GM19455 (cell line): Measurements from ENCODE around the gene KIRREL3.

ENCODE experiments used
- ATAC-seq: cut with Tn5 transposase; IDR thresholded peaks from one replicate; pipeline ENCODE4 v1.9.1; 2021; ENCODE audit not compliant: unreplicated experiment

KIRREL3 gene

GRCh38 chr11:126497581-126498122 is 502.9 kb downstream of the KIRREL3 start:
- ATAC-seq: no peak

DNA sequence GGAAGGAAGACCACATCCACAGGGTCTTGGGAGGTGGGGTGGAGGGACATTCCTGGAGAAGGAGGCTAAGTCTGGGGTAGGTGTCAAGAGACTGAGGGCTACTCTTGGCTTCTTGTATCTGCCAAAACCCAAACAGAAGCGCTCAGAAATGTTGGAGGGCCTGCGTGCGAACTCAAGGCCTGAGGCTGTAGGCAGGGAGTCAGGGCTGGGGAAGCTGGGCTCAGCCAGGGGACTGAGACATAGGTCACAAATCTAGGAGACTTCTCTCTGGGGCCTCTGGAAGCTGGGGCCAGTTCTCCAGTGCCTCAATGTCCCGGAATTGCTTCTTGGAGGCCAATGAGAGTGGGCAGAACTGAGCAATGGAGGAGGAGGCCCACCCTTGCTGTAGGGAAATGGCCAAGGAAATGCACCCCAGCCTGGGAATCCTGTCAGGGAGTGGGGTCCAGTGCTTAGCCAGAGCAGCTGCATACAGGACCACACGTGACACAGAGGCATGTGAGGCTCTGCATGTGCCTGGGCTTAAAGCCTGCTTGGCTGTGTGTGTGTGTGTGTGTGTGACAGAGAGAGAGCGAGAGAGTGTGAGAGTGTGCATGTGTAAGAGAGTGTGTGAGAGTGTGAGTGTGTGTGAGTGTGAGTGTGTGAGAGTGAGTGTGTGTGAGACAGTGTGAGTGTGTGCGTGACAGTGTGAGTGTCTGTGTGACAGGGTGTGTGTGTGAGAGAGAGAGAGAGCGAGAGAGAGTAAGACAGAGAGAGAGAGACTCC is 503.8 kb downstream of the KIRREL3 start:
- ATAC-seq: no peak

GRCh38 chr11:126495281-126496220 is 505.0 kb downstream of the KIRREL3 start:
- ATAC-seq: no peak

GRCh38 chr11:126494831-126495230 is 505.7 kb downstream of the KIRREL3 start:
- ATAC-seq: no peak

DNA sequence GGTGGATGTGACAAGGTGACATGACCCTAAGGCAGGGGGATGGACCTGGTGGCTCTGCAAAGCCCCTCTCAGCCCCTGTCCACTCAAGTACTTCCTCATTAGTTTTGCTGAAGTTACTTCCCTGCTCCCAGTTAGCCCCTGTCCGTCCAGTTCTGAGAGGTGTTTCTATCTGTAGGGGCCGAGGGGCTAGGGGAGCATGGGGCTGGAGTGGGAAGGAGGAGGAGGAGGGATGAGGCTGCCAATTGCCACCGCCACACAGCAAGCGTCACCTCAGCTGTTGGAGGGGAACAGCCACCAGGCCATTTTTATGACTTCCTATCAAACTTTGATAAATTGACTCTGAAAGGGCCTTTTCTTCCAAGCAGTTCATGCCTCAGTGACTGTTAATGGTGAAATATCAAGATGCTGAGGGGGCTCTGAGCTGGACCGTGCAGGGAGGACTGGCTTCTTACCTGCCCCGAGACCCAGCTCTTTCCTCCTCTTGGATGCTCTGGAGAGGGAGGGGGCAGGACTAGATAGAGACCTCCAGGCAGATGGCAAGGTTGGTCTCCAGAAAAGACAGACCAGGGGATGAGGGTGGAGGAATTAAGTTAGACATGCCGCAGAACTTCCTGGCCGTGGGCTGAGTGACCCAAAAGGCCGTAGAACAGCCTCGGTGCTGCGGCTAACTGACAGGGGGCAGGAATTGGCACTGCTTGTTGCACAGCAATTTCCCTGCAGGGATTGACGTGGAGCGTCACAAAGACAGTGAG is 508.1 kb downstream of the KIRREL3 start:
- ATAC-seq: no peak

DNA sequence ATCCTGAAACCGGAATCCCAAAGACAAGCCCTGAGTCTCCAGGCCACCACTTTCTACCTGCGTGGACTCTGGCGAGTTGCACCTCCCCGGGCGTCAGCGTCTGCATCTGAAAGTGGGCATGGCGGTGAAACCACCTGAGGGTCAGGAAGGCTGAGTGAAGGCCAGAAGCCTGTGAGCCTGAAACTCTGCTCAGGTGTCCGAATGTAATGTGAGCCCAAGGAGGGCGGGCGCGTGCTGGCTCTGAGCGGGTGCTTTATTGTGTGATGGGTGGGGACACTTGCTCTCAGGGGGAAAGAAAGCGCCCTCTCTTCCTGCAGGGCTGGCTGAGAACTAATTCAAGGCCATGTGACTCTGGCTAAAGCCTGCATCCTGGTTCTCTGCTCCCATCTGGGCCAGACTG is 509.5 kb downstream of the KIRREL3 start:
- ATAC-seq: no peak

GRCh38 chr11:126489836-126490660 is 510.5 kb downstream of the KIRREL3 start:
- no peak for ATAC-seq

- ATAC-seq: no peak
Observed at GRCh38 chr11:126488591-126489370, 511.8 kb downstream of the KIRREL3 start.

DNA sequence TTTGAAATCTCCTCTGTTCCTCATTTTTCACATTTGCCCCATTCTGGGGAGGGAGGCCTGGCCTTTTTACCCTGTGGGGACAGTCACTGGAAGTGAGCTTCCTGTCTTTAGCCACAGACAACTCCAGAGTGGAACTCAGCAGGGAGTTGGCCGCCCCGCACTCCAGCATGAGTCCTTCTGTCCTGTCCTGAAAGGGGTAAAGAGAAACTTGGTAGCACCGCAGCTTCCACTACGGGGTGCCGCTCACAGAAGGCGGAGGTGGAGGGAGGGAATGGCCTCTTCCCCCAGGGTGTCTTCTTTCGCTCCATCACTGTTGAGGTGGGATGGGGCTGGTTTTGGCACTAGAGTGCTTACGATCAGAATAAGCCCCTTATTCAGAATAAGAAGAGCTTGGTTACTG is 512.9 kb downstream of the KIRREL3 start:
- ATAC-seq: no peak

GRCh38 chr11:126485986-126486635 is 514.5 kb downstream of the KIRREL3 start:
- no peak for ATAC-seq

- ATAC-seq: peak; percentile 59
Observed at GRCh38 chr11:126485021-126485792, 515.4 kb downstream of the KIRREL3 start.

DNA sequence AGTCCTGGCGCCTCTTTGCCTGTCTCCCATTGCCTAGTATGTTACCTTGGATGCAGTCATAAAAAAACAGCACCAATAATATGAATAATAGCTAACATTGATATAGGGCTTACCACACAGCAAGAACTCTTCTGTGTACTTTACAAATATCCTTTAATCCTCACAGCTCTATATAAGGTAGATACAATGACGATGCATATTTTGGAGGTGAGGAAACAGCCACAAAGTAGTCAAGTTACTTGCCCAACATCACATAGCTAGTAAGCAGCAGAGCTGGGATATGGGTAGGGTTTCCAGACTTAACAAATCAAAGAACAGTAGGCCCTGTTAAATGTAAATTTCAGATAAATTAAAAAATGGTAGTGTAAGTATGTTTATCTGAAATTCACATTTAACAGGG is 516.3 kb downstream of the KIRREL3 start:
- no peak for ATAC-seq

GRCh38 chr11:126483621-126484195 is 516.9 kb downstream of the KIRREL3 start:
- ATAC-seq: no peak

DNA sequence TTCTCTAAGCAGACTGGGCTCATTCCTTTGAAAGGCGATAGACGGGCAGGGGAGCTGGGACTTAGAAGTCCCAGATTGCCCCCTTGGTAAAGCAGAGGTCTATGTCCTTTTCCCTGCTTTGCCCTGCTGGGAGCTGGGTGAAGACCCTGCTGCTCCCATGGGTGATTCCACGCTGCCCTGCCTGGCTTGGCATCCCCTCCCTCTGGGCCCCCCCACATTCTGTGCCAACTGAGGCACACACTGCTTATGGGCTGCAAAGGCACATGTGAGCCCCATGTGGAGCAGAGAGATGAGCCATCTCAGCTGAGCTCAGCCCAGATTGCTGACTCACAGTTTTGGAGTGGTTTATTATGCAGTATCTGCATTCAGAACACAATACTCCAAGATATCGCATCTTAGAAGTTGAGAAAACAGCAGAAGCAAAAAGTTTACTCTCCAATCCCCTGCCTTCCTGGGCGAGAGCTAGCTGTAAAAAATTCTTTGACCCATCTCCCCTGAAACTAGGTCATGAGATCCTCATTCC is 517.9 kb downstream of the KIRREL3 start:
- no peak for ATAC-seq

- ATAC-seq: no peak
Observed at GRCh38 chr11:126481303-126481680, 519.3 kb downstream of the KIRREL3 start.

- ATAC-seq: peak; percentile 58
Observed at GRCh38 chr11:126480410-126481302, 519.9 kb downstream of the KIRREL3 start.

GRCh38 chr11:126480015-126480409 is 520.6 kb downstream of the KIRREL3 start:
- no peak for ATAC-seq
